Chondrocyte (in vitro differentiated cells): ENCODE data around the gene FBXL20. TPM values are rescaled to one million over a fixed set of nuclear protein-coding genes. Genes with fewer than 3 reads are reported as not detected.

ENCODE experiments used
- DNase-seq: peaks from one replicate; pipeline ENCODE4 v3.0.0; 2021; ENCODE audit warnings: mixed read lengths, low spot score
- H3K27ac Mint-ChIP-seq: one replicate; pipeline ENCODE4 v1.8.0; 2021; ENCODE audit warnings: mild to moderate bottlenecking, moderate library complexity, mixed read lengths; ENCODE audit not compliant: unreplicated experiment
- H3K27me3 Mint-ChIP-seq: 2 replicates; pipeline ENCODE4 v1.8.0; 2021; ENCODE audit warnings: low read depth, mixed read lengths
- H3K36me3 Mint-ChIP-seq: 2 replicates; pipeline ENCODE4 v1.8.0; 2021; ENCODE audit warnings: low read depth, mixed read lengths
- H3K4me1 Mint-ChIP-seq: 2 replicates; pipeline ENCODE4 v1.8.0; 2021; ENCODE audit warnings: low read depth, mild to moderate bottlenecking, mixed read lengths
- H3K4me3 Mint-ChIP-seq: one replicate; pipeline ENCODE4 v1.8.0; 2021; ENCODE audit warnings: mild to moderate bottlenecking, moderate library complexity, mixed read lengths; ENCODE audit not compliant: unreplicated experiment
- H3K9me3 Mint-ChIP-seq: 2 replicates; pipeline ENCODE4 v1.8.0; 2021; ENCODE audit warnings: low read depth, mixed read lengths
- total RNA-seq: library from RNA; stranded (reverse); gene quantifications from 3 replicates; pipeline ENCODE4 v1.2.1, GENCODE V29; 2021
- TF ChIP-seq, protein P1 (sequence below): fragments of 200-600 bp; sonication (generic); IDR thresholded peaks from 2 replicates; pipeline ENCODE4 v1.5.0; 2021; ENCODE audit warnings: antibody characterized with exemption, mild to moderate bottlenecking, moderate library complexity

Gene FBXL20
- total RNA-seq, 1 donor from 2014 or later = 21.8 TPM

- H3K9me3 Mint-ChIP-seq = no peaks in the 10 kb centered on the region
- H3K36me3 Mint-ChIP-seq = no peaks in the 10 kb centered on the region
- H3K4me3 Mint-ChIP-seq = no peak overlapping the region
- TF ChIP-seq, protein P1, sequence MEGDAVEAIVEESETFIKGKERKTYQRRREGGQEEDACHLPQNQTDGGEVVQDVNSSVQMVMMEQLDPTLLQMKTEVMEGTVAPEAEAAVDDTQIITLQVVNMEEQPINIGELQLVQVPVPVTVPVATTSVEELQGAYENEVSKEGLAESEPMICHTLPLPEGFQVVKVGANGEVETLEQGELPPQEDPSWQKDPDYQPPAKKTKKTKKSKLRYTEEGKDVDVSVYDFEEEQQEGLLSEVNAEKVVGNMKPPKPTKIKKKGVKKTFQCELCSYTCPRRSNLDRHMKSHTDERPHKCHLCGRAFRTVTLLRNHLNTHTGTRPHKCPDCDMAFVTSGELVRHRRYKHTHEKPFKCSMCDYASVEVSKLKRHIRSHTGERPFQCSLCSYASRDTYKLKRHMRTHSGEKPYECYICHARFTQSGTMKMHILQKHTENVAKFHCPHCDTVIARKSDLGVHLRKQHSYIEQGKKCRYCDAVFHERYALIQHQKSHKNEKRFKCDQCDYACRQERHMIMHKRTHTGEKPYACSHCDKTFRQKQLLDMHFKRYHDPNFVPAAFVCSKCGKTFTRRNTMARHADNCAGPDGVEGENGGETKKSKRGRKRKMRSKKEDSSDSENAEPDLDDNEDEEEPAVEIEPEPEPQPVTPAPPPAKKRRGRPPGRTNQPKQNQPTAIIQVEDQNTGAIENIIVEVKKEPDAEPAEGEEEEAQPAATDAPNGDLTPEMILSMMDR = no peak
- peaks cover 10% of the 10 kb centered on the region for H3K4me1 Mint-ChIP-seq
- DNase-seq = no peak
- no peak overlapping the region for H3K27ac Mint-ChIP-seq
- no peaks in the 10 kb centered on the region for H3K27me3 Mint-ChIP-seq
These were observed 72.6 kb downstream of the FBXL20 start for GRCh38 chr17:39328815-39329214.

DNA sequence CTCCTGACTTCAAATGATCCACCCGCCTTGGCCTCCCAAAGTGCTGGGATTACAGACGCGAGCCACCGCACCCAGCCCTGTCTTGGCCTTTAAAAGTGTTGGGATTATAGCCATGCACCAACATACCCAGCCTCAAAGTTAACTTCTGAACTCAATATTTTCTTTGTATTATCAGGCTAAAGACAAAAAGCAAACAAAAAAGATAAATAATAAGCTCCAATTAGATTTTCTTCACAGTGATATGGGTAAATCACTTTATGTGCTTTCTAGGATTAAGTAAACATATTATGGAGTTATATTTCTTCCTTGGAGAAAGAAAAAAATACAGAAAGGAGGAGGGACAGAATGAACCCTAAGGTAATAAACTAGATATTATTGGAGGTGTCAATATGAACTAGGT is 74.3 kb downstream of the FBXL20 start:
- H3K27me3 Mint-ChIP-seq = no peaks in the 10 kb centered on the region
- H3K4me3 Mint-ChIP-seq = no peak overlapping the region
- H3K9me3 Mint-ChIP-seq = no peaks in the 10 kb centered on the region
- DNase-seq = no peak
- TF ChIP-seq, protein P1 = no peak
- peaks cover 10% of the 10 kb centered on the region for H3K4me1 Mint-ChIP-seq
- no peak overlapping the region for H3K27ac Mint-ChIP-seq
- no peaks in the 10 kb centered on the region for H3K36me3 Mint-ChIP-seq

DNA sequence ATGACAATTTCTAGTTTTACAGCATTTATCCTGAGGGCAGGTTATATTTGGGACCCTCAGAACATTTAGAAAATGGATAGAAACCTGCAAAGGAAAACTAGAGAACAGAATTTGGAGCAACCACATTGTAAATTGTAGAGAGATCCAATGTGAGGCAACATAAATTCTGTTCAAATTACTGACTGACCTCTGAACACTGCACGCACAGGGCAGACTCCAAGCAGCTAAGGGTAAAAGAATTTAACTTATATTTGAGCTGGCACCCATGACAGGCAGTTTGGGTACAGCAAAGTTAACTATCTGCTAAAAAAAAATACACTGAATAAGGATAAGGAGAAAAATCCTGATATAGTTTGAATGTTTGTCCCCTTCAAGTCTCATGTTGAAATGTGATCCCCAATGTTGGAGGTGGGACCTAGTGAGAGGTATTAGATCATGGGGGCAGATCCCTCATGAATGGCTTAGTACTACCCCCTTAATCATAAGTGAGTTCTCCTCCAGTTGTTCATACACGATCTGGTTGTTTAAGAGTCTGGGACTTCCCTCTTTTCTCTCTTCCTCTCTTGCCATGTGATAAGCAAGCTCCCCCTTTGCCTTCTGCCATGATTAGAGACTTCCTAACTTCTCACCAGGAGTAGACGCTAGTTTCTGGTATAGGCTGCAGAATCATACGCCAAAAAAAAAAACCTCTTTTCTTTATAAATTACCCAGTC is 75.7 kb downstream of the FBXL20 start:
- H3K27me3 Mint-ChIP-seq = no peaks in the 10 kb centered on the region
- H3K4me1 Mint-ChIP-seq = peaks cover 10% of the 10 kb centered on the region
- no peak overlapping the region for H3K4me3 Mint-ChIP-seq
- TF ChIP-seq, protein P1 = no peak
- H3K9me3 Mint-ChIP-seq = no peaks in the 10 kb centered on the region
- no peak for DNase-seq
- H3K27ac Mint-ChIP-seq = no peak overlapping the region
- H3K36me3 Mint-ChIP-seq = no peaks in the 10 kb centered on the region

GRCh38 chr17:39318636-39319035 is 82.8 kb downstream of the FBXL20 start:
- DNase-seq = no peak
- H3K4me1 Mint-ChIP-seq = no peaks in the 10 kb centered on the region
- H3K9me3 Mint-ChIP-seq = no peaks in the 10 kb centered on the region
- no peak overlapping the region for H3K4me3 Mint-ChIP-seq
- no peaks in the 10 kb centered on the region for H3K36me3 Mint-ChIP-seq
- H3K27me3 Mint-ChIP-seq = no peaks in the 10 kb centered on the region
- H3K27ac Mint-ChIP-seq = no peak overlapping the region
- TF ChIP-seq, protein P1 = no peak

DNA sequence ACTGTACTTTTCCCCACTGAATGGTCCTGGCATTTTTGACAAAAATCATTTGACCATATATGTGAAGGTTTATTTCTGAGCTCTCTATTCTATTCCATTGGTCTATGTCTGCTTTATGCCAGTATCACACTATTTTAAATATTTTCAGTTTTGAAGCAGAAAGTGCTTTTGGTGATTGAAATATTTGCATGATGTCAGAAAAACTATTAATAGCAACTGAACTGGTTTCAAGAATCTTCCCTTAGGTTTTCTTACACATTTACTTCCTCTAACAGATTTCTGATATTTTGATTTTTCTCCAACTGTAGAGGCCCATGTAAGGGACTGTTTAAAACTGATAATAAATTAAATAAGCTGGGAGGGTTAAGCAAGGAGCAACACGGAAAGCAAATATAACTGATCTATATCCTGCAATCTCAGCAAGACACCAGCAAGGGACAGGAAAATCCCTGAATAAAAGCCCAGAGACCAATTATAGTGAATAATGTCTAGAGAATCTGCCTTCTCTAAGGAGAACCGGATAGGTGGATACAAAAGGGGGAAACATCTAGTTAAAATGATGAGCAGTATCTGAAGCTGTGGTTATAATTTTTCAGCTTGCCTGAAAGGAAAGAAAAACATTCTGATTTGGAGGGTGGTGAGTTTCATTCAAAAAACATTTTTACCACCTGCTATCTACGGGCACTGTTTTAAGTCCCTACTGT is 94.8 kb downstream of the FBXL20 start:
- DNase-seq = no peak
- peaks cover 6% of the 10 kb centered on the region for H3K36me3 Mint-ChIP-seq

More for the DNA sequence above, 94.8 kb downstream of the FBXL20 start:
- Mint-ChIP-seq H3K27me3 (no peaks in the 10 kb centered on the region), H3K4me1 (peaks cover 21% of the 10 kb centered on the region), H3K4me3 (peak overlapping the region; percentile 40), H3K9me3 (no peaks in the 10 kb centered on the region), H3K27ac (peak overlapping the region; percentile 93)
- TF ChIP-seq, protein P1 = no peak
